ENCODE measurements around the gene ITSN2.

Gene ITSN2

GRCh38 chr2:24285484-24286152 is 74.7 kb downstream of the ITSN2 start:
- no peak for TF ChIP-seq CTCF (conservative IDR thresholded peaks at IDR 0.05; ENCODE audit: low read length)
- DNase-seq (ENCODE audit: low read depth): no peak
- H3K4me3 ChIP-seq (ENCODE audit: low read length): no peak overlapping the region

GRCh38 chr2:24280645-24281044 is 79.7 kb downstream of the ITSN2 start:
- no peak for TF ChIP-seq CTCF (conservative IDR thresholded peaks at IDR 0.05; ENCODE audit: low read length)
- no peak overlapping the region for H3K4me3 ChIP-seq (ENCODE audit: low read length)
- DNase-seq (ENCODE audit: low read depth): no peak

- TF ChIP-seq CTCF (conservative IDR thresholded peaks at IDR 0.05; ENCODE audit: low read length): no peak
Observed at GRCh38 chr2:24280161-24280560, 80.2 kb downstream of the ITSN2 start.

GRCh38 chr2:24276349-24276899 is 83.9 kb downstream of the ITSN2 start:
- TF ChIP-seq CTCF (conservative IDR thresholded peaks at IDR 0.05; ENCODE audit: low read length): no peak
- no peak overlapping the region for H3K4me3 ChIP-seq (ENCODE audit: low read length)
- no peak for DNase-seq (ENCODE audit: low read depth)

More at GRCh38 chr2:24280161-24280560, 80.2 kb downstream of the ITSN2 start:
- no peak for DNase-seq (ENCODE audit: low read depth)
- no peak overlapping the region for H3K4me3 ChIP-seq (ENCODE audit: low read length)

GRCh38 chr2:24274809-24275208 is 85.5 kb downstream of the ITSN2 start:
- TF ChIP-seq CTCF (conservative IDR thresholded peaks at IDR 0.05; ENCODE audit: low read length): no peak
- H3K4me3 ChIP-seq (ENCODE audit: low read length): no peak overlapping the region
- no peak for DNase-seq (ENCODE audit: low read depth)

- no peak for TF ChIP-seq CTCF (conservative IDR thresholded peaks at IDR 0.05; ENCODE audit: low read length)
Observed at GRCh38 chr2:24273598-24273997, 86.7 kb downstream of the ITSN2 start.

GRCh38 chr2:24272907-24273306 is 87.4 kb downstream of the ITSN2 start:
- no peak overlapping the region for H3K4me3 ChIP-seq (ENCODE audit: low read length)
- no peak for TF ChIP-seq CTCF (conservative IDR thresholded peaks at IDR 0.05; ENCODE audit: low read length)
- DNase-seq (ENCODE audit: low read depth): no peak

More at GRCh38 chr2:24273598-24273997, 86.7 kb downstream of the ITSN2 start:
- H3K4me3 ChIP-seq (ENCODE audit: low read length): no peak overlapping the region
- no peak for DNase-seq (ENCODE audit: low read depth)

Data from AG10803 (cell line).